Stomach (tissue), 9 donors: ENCODE results near the gene PSPN. TPM values are rescaled to one million over a fixed set of nuclear protein-coding genes. Genes with fewer than 3 reads are reported as not detected.
A peak's percentile ranks its signal among the peaks of the same experiment; 100 is the strongest.
"Not testable (repeated sequence)": the region's sequence is repeated elsewhere in the genome, so short reads cannot be mapped to it uniquely, and the experiment has no call there.

Experiments
- DNase-seq, 2 donors: peaks; one replicate each; pipeline versions ENCODE4 v3.0.0 to v3.0.0-alpha.2; 2013 to 2019
- H3K27ac ChIP-seq, 5 donors: fragments of 200-600 bp in 4 of 5; sonication (generic) in 4 of 5; one replicate each; pipeline ENCODE4 v1.5.1; 2013 to 2019; ENCODE audit warnings: mild to moderate bottlenecking in 1 of 5, moderate library complexity in 1 of 5
- H3K27me3 ChIP-seq, 3 donors: fragments of 200-600 bp; sonication (generic); one replicate each; pipeline ENCODE4 v1.5.1; 2017 to 2019; ENCODE audit warnings: mixed run types in 1 of 3
- H3K36me3 ChIP-seq, 4 donors: fragments of 200-600 bp; sonication (generic); 1 replicate in 3 of 4; 2 replicates in 1 of 4; pipeline ENCODE4 v1.5.1; 2016 to 2019
- H3K4me1 ChIP-seq, 4 donors: fragments of 200-600 bp; sonication (generic); one replicate each; pipeline ENCODE4 v1.5.1; 2016 to 2019
- H3K4me3 ChIP-seq, 4 donors: fragments of 200-600 bp; sonication (generic) in 3 of 4; one replicate each; pipeline ENCODE4 v1.5.1; 2016 to 2019; ENCODE audit warnings: mild to moderate bottlenecking in 1 of 4
- H3K9me3 ChIP-seq, 4 donors: fragments of 200-600 bp; sonication (generic); one replicate each; pipeline ENCODE4 v1.5.1; 2016 to 2019
- EP300 ChIP-seq: sonication (generic); formaldehyde crosslinking; IDR thresholded peaks from one replicate; pipeline ENCODE4 v1.6.1; 2017; ENCODE audit warnings: antibody characterized with exemption
- POLR2A ChIP-seq, 4 donors: fragments of 450-650 bp; IDR thresholded peaks; one replicate each; pipeline ENCODE4 v1.6.1; 2016; ENCODE audit warnings: antibody characterized with exemption in 4 of 4, control low read depth in 2 of 4, mild to moderate bottlenecking in 1 of 4, moderate library complexity in 1 of 4
- POLR2AphosphoS5 ChIP-seq, 3 donors: sonication (generic); formaldehyde crosslinking; IDR thresholded peaks; one replicate each; pipeline ENCODE4 v1.6.1; 2016; ENCODE audit warnings: antibody characterized with exemption in 3 of 3
- WGBS, 5 donors: extraction: QIAGEN DNeasy Blood & Tissue Kit in 3 of 5; methylation state at CpG; one replicate each; pipeline versions ENCODE4 v1.1.5 to v1.1.7; 2013 to 2018; 5-methylcytosine and 5-hydroxymethylcytosine counted together
- intact Hi-C: fragments of 100-400 bp; cut with DNase I; formaldehyde crosslinking; loops from one replicate; pipeline ENCODE4 v1.15.1; 2023; ENCODE audit warnings: low total_unique reads
- polyA plus RNA-seq, 3 donors: library from polyadenylated mRNA; stranded (reverse); fragments of 200-250 nt; gene quantifications; one replicate each; pipeline ENCODE4 v1.2.3, GENCODE V29; 2013
- total RNA-seq, 5 donors: library from RNA; depleted of rRNA; stranded (reverse); fragments of >200 nt; gene quantifications; one replicate each; pipeline versions ENCODE4 v1.1.0 to v1.2.3, GENCODE V29; 2014 to 2016
- TF ChIP-seq, protein P1 (sequence below), 7 experiments: fragments of 450-650 bp in 4 of 7; fragments of 200-600 bp in 3 of 7; sonication (generic) in 3 of 7; IDR thresholded peaks; one replicate each; pipeline ENCODE4 v1.5.1; 2016 to 2019; ENCODE audit warnings: antibody characterized with exemption in 7 of 7, control low read depth in 2 of 7, mild to moderate bottlenecking in 1 of 7
- donor health status: healthy with polysubstance abuse.
- donor health status: Bipolar disorder and iron deficiency.
- donor health status: healthy.

PSPN gene
- total and polyA plus RNA-seq, 8 donors = 0.92 to 2.8 (median 1.8) TPM; not detected in 1

DNA sequence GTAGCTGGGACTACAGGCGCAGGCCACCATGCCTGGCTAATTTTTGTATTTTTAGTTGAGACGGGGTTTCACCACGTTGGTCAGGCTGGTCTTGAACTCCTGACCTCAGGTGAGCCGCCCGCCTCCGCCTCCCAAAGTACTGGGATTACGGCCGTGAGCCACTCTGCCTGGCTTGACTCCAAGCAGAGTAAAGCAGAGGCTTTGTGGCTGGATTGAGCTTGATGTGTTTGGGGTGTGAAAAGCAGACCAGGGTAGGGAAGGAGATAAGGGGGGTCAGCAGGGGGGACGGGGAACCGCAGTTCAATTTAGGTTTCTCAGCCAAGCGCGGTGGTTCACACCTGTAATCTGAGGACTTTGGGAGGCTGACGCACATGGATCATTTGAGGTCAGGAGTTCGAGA, 18.6 kb downstream of the PSPN start:
- Histone ChIP-seq H3K27me3 (no peaks in the 10 kb centered on the region), H3K36me3 (no peaks in the 10 kb centered on the region), H3K9me3 (peaks cover 0 to 2% (median 0%) of the 10 kb centered on the region in 4 donors), H3K4me1 (peaks cover 2 to 10% (median 3%) of the 10 kb centered on the region in 4 donors), H3K4me3 (no peak overlapping the region), H3K27ac (no peak overlapping the region)
- DNase-seq = no peak
- intact Hi-C loops = no loop called here
- TF ChIP-seq POLR2AphosphoS5 (IDR thresholded peaks at IDR 0.05) = no peak
- TF ChIP-seq POLR2A (IDR thresholded peaks at IDR 0.05) = no peak
- no peak for TF ChIP-seq EP300
- TF ChIP-seq, protein P1, sequence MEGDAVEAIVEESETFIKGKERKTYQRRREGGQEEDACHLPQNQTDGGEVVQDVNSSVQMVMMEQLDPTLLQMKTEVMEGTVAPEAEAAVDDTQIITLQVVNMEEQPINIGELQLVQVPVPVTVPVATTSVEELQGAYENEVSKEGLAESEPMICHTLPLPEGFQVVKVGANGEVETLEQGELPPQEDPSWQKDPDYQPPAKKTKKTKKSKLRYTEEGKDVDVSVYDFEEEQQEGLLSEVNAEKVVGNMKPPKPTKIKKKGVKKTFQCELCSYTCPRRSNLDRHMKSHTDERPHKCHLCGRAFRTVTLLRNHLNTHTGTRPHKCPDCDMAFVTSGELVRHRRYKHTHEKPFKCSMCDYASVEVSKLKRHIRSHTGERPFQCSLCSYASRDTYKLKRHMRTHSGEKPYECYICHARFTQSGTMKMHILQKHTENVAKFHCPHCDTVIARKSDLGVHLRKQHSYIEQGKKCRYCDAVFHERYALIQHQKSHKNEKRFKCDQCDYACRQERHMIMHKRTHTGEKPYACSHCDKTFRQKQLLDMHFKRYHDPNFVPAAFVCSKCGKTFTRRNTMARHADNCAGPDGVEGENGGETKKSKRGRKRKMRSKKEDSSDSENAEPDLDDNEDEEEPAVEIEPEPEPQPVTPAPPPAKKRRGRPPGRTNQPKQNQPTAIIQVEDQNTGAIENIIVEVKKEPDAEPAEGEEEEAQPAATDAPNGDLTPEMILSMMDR (IDR thresholded peaks at IDR 0.05) = no peak
- WGBS, 5 donors = 70 to 84% (median 75%) methylated on average over 14 of the region's 14 CpGs

DNA sequence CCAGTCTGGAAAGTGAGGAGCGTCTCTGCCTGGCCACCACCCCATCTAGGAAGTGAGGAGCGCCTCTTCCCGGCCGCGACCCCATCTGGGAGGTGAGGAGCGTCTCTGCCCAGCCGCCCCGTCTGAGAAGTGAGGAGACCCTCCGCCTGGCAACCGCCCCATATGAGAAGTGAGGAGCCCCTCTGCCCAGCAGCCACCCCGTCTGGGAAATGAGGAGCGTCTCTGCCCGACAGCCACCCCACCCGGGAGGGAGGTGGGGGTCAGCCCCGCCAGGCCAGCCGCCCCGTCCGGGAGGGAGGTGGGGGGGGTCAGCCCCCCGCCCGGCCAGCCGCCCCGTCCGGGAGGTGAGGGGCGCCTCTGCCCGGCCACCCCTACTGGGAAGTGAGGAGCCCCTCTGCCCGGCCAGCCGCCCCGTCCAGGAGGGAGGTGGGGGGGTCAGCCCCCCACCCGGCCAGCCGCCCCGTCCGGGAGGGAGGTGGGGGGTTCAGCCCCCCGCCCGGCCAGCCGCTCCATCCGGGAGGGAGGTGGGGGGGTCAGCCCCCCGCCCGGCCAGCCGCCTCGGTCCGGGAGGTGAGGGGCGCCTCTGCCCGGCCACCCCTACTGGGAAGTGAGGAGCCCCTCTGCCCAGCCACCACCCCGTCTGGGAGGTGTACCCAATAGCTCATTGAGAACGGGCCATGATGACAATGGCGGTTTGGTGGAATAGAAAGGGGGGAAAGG, 20.3 kb downstream of the PSPN start:
- H3K9me3 ChIP-seq, H3K36me3 ChIP-seq, H3K4me3 ChIP-seq, H3K4me1 ChIP-seq, intact Hi-C loops, H3K27ac ChIP-seq, DNase-seq, H3K27me3 ChIP-seq: not testable (repeated sequence)
- WGBS, 5 donors = 93 to 95% (median 94%) methylated on average over 3 to 33 of the region's 46 CpGs

GRCh38 chr19:6354098-6354674, 21.5 kb downstream of the PSPN start:
- DNase-seq = peak in 1 of 2 donors; percentile 37
- H3K4me1 ChIP-seq = peaks cover 0 to 4% (median 0%) of the 10 kb centered on the region in 4 donors
- no peak overlapping the region for H3K27ac ChIP-seq
- peaks cover 0 to 4% (median 0%) of the 10 kb centered on the region in 4 donors for H3K9me3 ChIP-seq
- intact Hi-C loops = no loop called here
- H3K27me3 ChIP-seq = no peaks in the 10 kb centered on the region
- TF ChIP-seq, protein P1 (IDR thresholded peaks at IDR 0.05) = peak in 2 of 7 experiments; percentile 39 to 40
- TF ChIP-seq POLR2AphosphoS5 (IDR thresholded peaks at IDR 0.05) = no peak
- no peak overlapping the region for H3K4me3 ChIP-seq
- 55 to 62% (median 60%) methylated on average over 4 of the region's 4 CpGs for WGBS, 5 donors
- H3K36me3 ChIP-seq = no peaks in the 10 kb centered on the region

- no peaks in the 10 kb centered on the region for H3K27me3 ChIP-seq
- peaks cover 0 to 4% (median 0%) of the 10 kb centered on the region in 4 donors for H3K9me3 ChIP-seq
- H3K36me3 ChIP-seq = no peaks in the 10 kb centered on the region
- no peak for DNase-seq
- H3K27ac ChIP-seq = no peak overlapping the region
- no peak for TF ChIP-seq EP300
- no peak for TF ChIP-seq POLR2AphosphoS5 (IDR thresholded peaks at IDR 0.05)
- no peak for TF ChIP-seq POLR2A (IDR thresholded peaks at IDR 0.05)
- TF ChIP-seq, protein P1 (IDR thresholded peaks at IDR 0.05) = no peak
- WGBS, 5 donors = 77 to 88% (median 86%) methylated on average over 2 of the region's 2 CpGs
- H3K4me1 ChIP-seq = no peaks in the 10 kb centered on the region
- intact Hi-C loops = no loop called here
- no peak overlapping the region for H3K4me3 ChIP-seq
Observed at GRCh38 chr19:6352381-6353165, 23.2 kb downstream of the PSPN start.
